IgD-negative memory B cell (primary cell): ENCODE measurements around the gene PRPS1L1. TPM values are rescaled to one million over a fixed set of nuclear protein-coding genes. Genes with fewer than 3 reads are reported as not detected.

ENCODE experiments used
- H3K27ac Mint-ChIP-seq, 3 donors: one replicate each; pipeline ENCODE4 v1.8.0; 2020 to 2022; ENCODE audit warnings: mild to moderate bottlenecking in 3 of 3, mixed read lengths in 3 of 3, moderate library complexity in 1 of 3
- H3K27me3 Mint-ChIP-seq: one replicate; pipeline ENCODE4 v1.8.0; 2021; ENCODE audit warnings: mixed read lengths
- H3K36me3 Mint-ChIP-seq: one replicate; pipeline ENCODE4 v1.8.0; 2020; ENCODE audit warnings: mild to moderate bottlenecking, mixed read lengths
- H3K4me1 Mint-ChIP-seq, 3 donors: one replicate each; pipeline ENCODE4 v1.8.0; 2020 to 2022; ENCODE audit warnings: mixed read lengths in 3 of 3, mild to moderate bottlenecking in 1 of 3
- H3K4me3 Mint-ChIP-seq, 4 donors: one replicate each; pipeline ENCODE4 v1.8.0; 2020 to 2022; ENCODE audit warnings: mild to moderate bottlenecking in 4 of 4, mixed read lengths in 4 of 4, moderate library complexity in 3 of 4
- H3K9me3 Mint-ChIP-seq, 3 donors: one replicate each; pipeline ENCODE4 v1.8.0; 2020 to 2021; ENCODE audit warnings: mixed read lengths in 3 of 3, mild to moderate bottlenecking in 1 of 3
- polyA plus RNA-seq: library from polyadenylated mRNA; unstranded; fragments of 300-500 nt; fragmentation: Illumina TruSeq; gene quantifications from one replicate; pipeline ENCODE4 v1.2.3, GENCODE V29; 2021

The PRPS1L1 gene
- polyA plus RNA-seq, 1 donor from 2014 or later: not detected

- no peaks in the 10 kb centered on the region for H3K9me3 Mint-ChIP-seq
- no peaks in the 10 kb centered on the region for H3K27me3 Mint-ChIP-seq
- H3K27ac Mint-ChIP-seq: no peak overlapping the region
- H3K4me1 Mint-ChIP-seq: peaks cover 0 to 3% (median 0%) of the 10 kb centered on the region in 3 donors
- H3K36me3 Mint-ChIP-seq: no peaks in the 10 kb centered on the region
- H3K4me3 Mint-ChIP-seq: no peak overlapping the region
Observed at GRCh38 chr7:17991866-17992648, 35.6 kb downstream of the PRPS1L1 start.

GRCh38 chr7:17990761-17991160 is 36.9 kb downstream of the PRPS1L1 start:
- H3K36me3 Mint-ChIP-seq: no peaks in the 10 kb centered on the region
- no peak overlapping the region for H3K4me3 Mint-ChIP-seq
- H3K27me3 Mint-ChIP-seq: no peaks in the 10 kb centered on the region
- H3K9me3 Mint-ChIP-seq: no peaks in the 10 kb centered on the region
- H3K27ac Mint-ChIP-seq: no peak overlapping the region
- peaks cover 0 to 3% (median 0%) of the 10 kb centered on the region in 3 donors for H3K4me1 Mint-ChIP-seq

GRCh38 chr7:17989546-17989945 is 38.1 kb downstream of the PRPS1L1 start:
- Mint-ChIP-seq H3K9me3 (no peaks in the 10 kb centered on the region), H3K27me3 (no peaks in the 10 kb centered on the region), H3K4me1 (peaks cover 0 to 3% (median 0%) of the 10 kb centered on the region in 3 donors), H3K4me3 (no peak overlapping the region), H3K36me3 (no peaks in the 10 kb centered on the region), H3K27ac (no peak overlapping the region)

GRCh38 chr7:17988858-17989257 is 38.8 kb downstream of the PRPS1L1 start:
- Mint-ChIP-seq H3K27me3 (no peaks in the 10 kb centered on the region), H3K4me3 (no peak overlapping the region), H3K4me1 (peaks cover 0 to 4% (median 4%) of the 10 kb centered on the region in 3 donors), H3K27ac (peak overlapping the region in 1 of 3 donors; percentile 10), H3K36me3 (no peaks in the 10 kb centered on the region), H3K9me3 (no peaks in the 10 kb centered on the region)

- Mint-ChIP-seq H3K36me3 (no peaks in the 10 kb centered on the region), H3K27ac (no peak overlapping the region), H3K9me3 (no peaks in the 10 kb centered on the region), H3K27me3 (no peaks in the 10 kb centered on the region), H3K4me1 (peaks cover 3 to 9% (median 8%) of the 10 kb centered on the region in 3 donors), H3K4me3 (no peak overlapping the region)
Observed at GRCh38 chr7:17988141-17988540, 39.5 kb downstream of the PRPS1L1 start.

DNA sequence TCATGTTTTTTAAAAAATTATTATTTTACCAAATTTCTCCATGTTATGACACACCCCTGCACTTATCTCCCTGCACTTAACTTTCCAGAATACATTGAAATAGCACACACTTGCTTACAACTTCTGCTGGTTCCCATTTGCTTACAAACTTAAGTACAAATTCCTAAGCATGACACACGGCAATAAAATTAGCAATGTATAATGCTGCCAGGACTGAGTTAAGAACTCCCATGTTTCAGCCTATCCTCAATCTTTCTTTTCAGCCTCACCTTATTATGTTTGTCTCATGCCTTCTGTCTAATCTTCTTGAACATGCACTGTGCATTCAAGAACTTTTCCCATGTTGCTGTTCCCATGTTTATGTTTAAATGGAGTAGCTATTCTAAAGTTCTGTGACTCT is 40.8 kb downstream of the PRPS1L1 start:
- Mint-ChIP-seq H3K4me1 (peaks cover 3 to 11% (median 6%) of the 10 kb centered on the region in 3 donors), H3K9me3 (no peaks in the 10 kb centered on the region), H3K27me3 (no peaks in the 10 kb centered on the region), H3K36me3 (no peaks in the 10 kb centered on the region), H3K4me3 (no peak overlapping the region), H3K27ac (no peak overlapping the region)

DNA sequence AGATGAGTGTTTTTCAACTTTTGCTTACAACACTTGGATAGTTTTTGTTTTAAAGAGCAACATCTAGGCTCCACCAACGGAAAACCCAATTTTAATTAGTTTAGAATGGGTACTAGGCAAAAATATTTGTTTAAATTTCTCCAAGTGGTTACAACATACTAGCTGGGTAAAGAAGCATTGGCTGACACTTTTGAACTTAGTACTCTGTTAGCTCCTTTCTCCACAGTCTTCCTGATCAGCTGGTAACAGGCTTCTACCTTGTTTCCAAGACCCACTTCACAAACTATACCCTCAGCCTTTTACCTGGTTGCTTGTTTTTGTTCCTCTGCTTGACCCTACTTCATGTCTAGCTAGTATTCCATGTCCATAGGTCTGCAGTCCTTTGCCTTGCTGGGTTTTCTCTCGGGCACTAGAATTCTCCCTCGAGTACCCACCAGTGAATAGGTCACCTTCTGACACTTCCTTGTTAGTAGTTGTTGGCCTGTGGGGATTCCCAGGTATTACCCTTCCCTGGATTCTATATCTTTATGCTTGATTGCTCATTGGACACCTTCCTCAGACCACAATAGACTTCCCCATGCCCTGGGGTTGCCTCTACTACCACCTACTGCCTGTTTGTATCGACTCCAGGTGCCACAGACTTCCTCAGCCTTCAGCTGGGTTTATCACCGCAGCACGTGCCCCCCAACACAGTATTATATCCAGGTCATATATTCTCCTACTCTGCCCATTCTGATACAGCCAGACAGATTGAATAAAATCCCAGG is 42.0 kb downstream of the PRPS1L1 start:
- H3K9me3 Mint-ChIP-seq: no peaks in the 10 kb centered on the region
- H3K27me3 Mint-ChIP-seq: no peaks in the 10 kb centered on the region

DNA sequence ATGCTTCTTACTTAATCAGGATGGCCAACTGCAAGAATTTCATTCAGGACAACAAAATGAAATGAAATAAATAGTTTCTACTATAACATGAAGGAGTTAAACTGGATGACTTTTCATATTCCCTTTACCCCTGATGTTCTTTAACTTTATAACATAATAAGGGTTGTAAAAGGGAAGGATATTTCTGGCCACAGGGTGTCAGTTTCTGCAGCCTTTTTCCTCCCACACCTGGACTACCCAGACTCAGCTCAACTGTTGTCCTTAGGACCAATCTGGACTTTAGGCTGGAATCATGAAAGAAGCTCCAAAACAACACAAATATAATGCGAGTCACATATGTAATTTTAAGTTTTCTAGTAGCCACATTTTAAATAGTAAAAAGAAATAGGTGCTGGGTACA is 43.4 kb downstream of the PRPS1L1 start:
- Mint-ChIP-seq H3K27ac (no peak overlapping the region), H3K4me3 (no peak overlapping the region), H3K27me3 (no peaks in the 10 kb centered on the region), H3K36me3 (no peaks in the 10 kb centered on the region), H3K4me1 (peaks cover 3 to 11% (median 6%) of the 10 kb centered on the region in 3 donors), H3K9me3 (no peaks in the 10 kb centered on the region)

More for the DNA sequence above, 42.0 kb downstream of the PRPS1L1 start:
- H3K27ac Mint-ChIP-seq: no peak overlapping the region
- peaks cover 3 to 11% (median 6%) of the 10 kb centered on the region in 3 donors for H3K4me1 Mint-ChIP-seq
- no peak overlapping the region for H3K4me3 Mint-ChIP-seq
- H3K36me3 Mint-ChIP-seq: no peaks in the 10 kb centered on the region

GRCh38 chr7:17983221-17984062 is 44.2 kb downstream of the PRPS1L1 start:
- Mint-ChIP-seq H3K4me1 (peaks cover 3 to 11% (median 6%) of the 10 kb centered on the region in 3 donors), H3K4me3 (no peak overlapping the region), H3K27ac (no peak overlapping the region), H3K27me3 (no peaks in the 10 kb centered on the region), H3K36me3 (no peaks in the 10 kb centered on the region), H3K9me3 (no peaks in the 10 kb centered on the region)

GRCh38 chr7:17976952-17977351 is 50.7 kb downstream of the PRPS1L1 start:
- Mint-ChIP-seq H3K9me3 (no peaks in the 10 kb centered on the region), H3K4me1 (no peaks in the 10 kb centered on the region), H3K36me3 (no peaks in the 10 kb centered on the region), H3K27me3 (no peaks in the 10 kb centered on the region), H3K4me3 (no peak overlapping the region), H3K27ac (no peak overlapping the region)

Other genes with a start within 250 kb of the PRPS1L1 start
- 12.1 TPM for gene SNX13, start 87.4 kb downstream of the PRPS1L1 start, polyA plus RNA-seq